Measurements from ENCODE around the gene DLG5.

GRCh38 chr10:77842652-77843212 lies 83.8 kb downstream of the DLG5 start:
- TF ChIP-seq EP300 (IDR thresholded peaks at IDR 0.05) = no peak
- no peak for TF ChIP-seq CTCF (IDR thresholded peaks at IDR 0.05)
- no peak for TF ChIP-seq POLR2A (IDR thresholded peaks at IDR 0.05)
